Osteocyte (in vitro differentiated cells): ENCODE results near the gene HTRA2. TPM values are rescaled to one million over a fixed set of nuclear protein-coding genes. Genes with fewer than 3 reads are reported as not detected.

Source experiments
- DNase-seq: peaks from one replicate; pipeline ENCODE4 v3.0.0; 2021; ENCODE audit warnings: mixed read lengths; ENCODE audit not compliant: unreplicated experiment; ENCODE audit errors: extremely low spot score
- H3K27ac Mint-ChIP-seq: one replicate; pipeline ENCODE4 v1.8.0; 2021; ENCODE audit warnings: mild to moderate bottlenecking, mixed read lengths; ENCODE audit not compliant: unreplicated experiment
- H3K27me3 Mint-ChIP-seq: one replicate; pipeline ENCODE4 v1.8.0; 2021; ENCODE audit warnings: mixed read lengths; ENCODE audit not compliant: unreplicated experiment
- H3K36me3 Mint-ChIP-seq: one replicate; pipeline ENCODE4 v1.8.0; 2021; ENCODE audit warnings: mixed read lengths; ENCODE audit not compliant: unreplicated experiment
- H3K4me1 Mint-ChIP-seq: one replicate; pipeline ENCODE4 v1.8.0; 2021; ENCODE audit warnings: mixed read lengths; ENCODE audit not compliant: unreplicated experiment
- H3K4me3 Mint-ChIP-seq: one replicate; pipeline ENCODE4 v1.8.0; 2021; ENCODE audit warnings: mild to moderate bottlenecking, moderate library complexity, mixed read lengths; ENCODE audit not compliant: unreplicated experiment
- H3K9me3 Mint-ChIP-seq: one replicate; pipeline ENCODE4 v1.8.0; 2021; ENCODE audit warnings: mixed read lengths; ENCODE audit not compliant: unreplicated experiment
- CTCF ChIP-seq: fragments of 200-600 bp; sonication (generic); IDR thresholded peaks from 2 replicates; pipeline ENCODE4 v1.5.0; 2021; ENCODE audit warnings: antibody characterized with exemption, mild to moderate bottlenecking, moderate library complexity
- total RNA-seq: library from RNA; stranded (reverse); gene quantifications from 2 replicates; pipeline ENCODE4 v1.2.1, GENCODE V29; 2021

The HTRA2 gene
- total RNA-seq, 1 donor from 2014 or later = 32.3 TPM

- Mint-ChIP-seq H3K27ac (no peak overlapping the region), H3K36me3 (peaks cover 35% of the 10 kb centered on the region), H3K4me3 (no peak overlapping the region), H3K9me3 (no peaks in the 10 kb centered on the region), H3K4me1 (peaks cover 24% of the 10 kb centered on the region), H3K27me3 (peaks cover 29% of the 10 kb centered on the region)
- TF ChIP-seq CTCF = no peak
- DNase-seq = no peak
These were observed 34.3 kb upstream of the HTRA2 start for GRCh38 chr2:74495440-74495839.

GRCh38 chr2:74496997-74497776 is 32.5 kb upstream of the HTRA2 start:
- DNase-seq = no peak
- TF ChIP-seq CTCF = no peak
- Mint-ChIP-seq H3K27ac (no peak overlapping the region), H3K9me3 (no peaks in the 10 kb centered on the region), H3K4me3 (peak overlapping the region; percentile 76), H3K4me1 (peaks cover 30% of the 10 kb centered on the region), H3K27me3 (peaks cover 39% of the 10 kb centered on the region), H3K36me3 (peaks cover 23% of the 10 kb centered on the region)

- Mint-ChIP-seq H3K9me3 (no peaks in the 10 kb centered on the region), H3K27me3 (peaks cover 39% of the 10 kb centered on the region), H3K4me1 (peaks cover 36% of the 10 kb centered on the region), H3K27ac (no peak overlapping the region), H3K4me3 (peak overlapping the region; percentile 76), H3K36me3 (peaks cover 18% of the 10 kb centered on the region)
- DNase-seq = no peak
- no peak for TF ChIP-seq CTCF
These were observed 31.8 kb upstream of the HTRA2 start for GRCh38 chr2:74497777-74498499.

- no peak for TF ChIP-seq CTCF
- Mint-ChIP-seq H3K4me3 (peak overlapping the region; percentile 76), H3K4me1 (peaks cover 43% of the 10 kb centered on the region), H3K36me3 (peaks cover 12% of the 10 kb centered on the region), H3K27ac (peak overlapping the region; percentile 40), H3K27me3 (peaks cover 39% of the 10 kb centered on the region), H3K9me3 (no peaks in the 10 kb centered on the region)
- DNase-seq = no peak
These were observed 31.1 kb upstream of the HTRA2 start for GRCh38 chr2:74498500-74499266.
